Measurements from ENCODE around the gene NDUFB4. TPM values are rescaled to one million over a fixed set of nuclear protein-coding genes. Genes with fewer than 3 reads are reported as not detected.

NDUFB4 gene
- total RNA-seq, 1 experiment from 2014 or later = 161 TPM

GRCh38 chr3:120604382-120604781 lies 8.2 kb downstream of the NDUFB4 start (continued):
- no peak for TF ChIP-seq REST (IDR thresholded peaks at IDR 0.05; ENCODE audit: low read depth)
- no peak for TF ChIP-seq CTCF (IDR thresholded peaks at IDR 0.05 in 2 of 3, conservative IDR thresholded peaks at IDR 0.05 in 1 of 3; ENCODE audit: borderline replicate concordance in 1 of 3, insufficient read depth in 1 of 3, low read depth in 2 of 3, low read length in 2 of 3)

GRCh38 chr3:120604784-120605183 lies 8.6 kb downstream of the NDUFB4 start:
- no TSS peak for BruUV-seq (replicated peaks)
- no peaks in the 10 kb centered on the region for H3K9me2 ChIP-seq (ENCODE audit: insufficient read depth)
- POLR2A ChIA-PET = interaction anchor here (1.0 kb wide), 1 partner anchor 9 kb away, joined by 4 read pairs; the partner anchor contains the start of gene NDUFB4
- intact Hi-C loops (cut with micrococcal nuclease) = no loop called here
- H3K4me3 ChIP-seq (replicated peaks in 1 of 2; ENCODE audit: low read depth in 1 of 2, low read length in 2 of 2) = no peak overlapping the region
- TF ChIP-seq EZH2 (IDR thresholded peaks at IDR 0.05) = no peak
- TF ChIP-seq ZNF274 (IDR thresholded peaks at IDR 0.05; ENCODE audit: low read depth, low read length) = no peak
- no peak for TF ChIP-seq YY1 (IDR thresholded peaks at IDR 0.05; ENCODE audit: extremely low read depth, insufficient replicate concordance, low read depth, low read length)
- TF ChIP-seq CEBPB (IDR thresholded peaks at IDR 0.05; ENCODE audit: low read depth) = no peak
- no peak for TF ChIP-seq REST (IDR thresholded peaks at IDR 0.05; ENCODE audit: low read depth)
- no peak for TF ChIP-seq ATF3 (IDR thresholded peaks at IDR 0.05)
- no peak for TF ChIP-seq SIN3A (IDR thresholded peaks at IDR 0.05; ENCODE audit: low read depth)
- TF ChIP-seq SRF (IDR thresholded peaks at IDR 0.05; ENCODE audit: low read depth) = no peak
- no peak for TF ChIP-seq TCF7L2 (IDR thresholded peaks at IDR 0.05; ENCODE audit: borderline replicate concordance, extremely low read depth, insufficient read depth, insufficient read length)
- no peak for TF ChIP-seq EGR1 (IDR thresholded peaks at IDR 0.05; ENCODE audit: low read depth)
- H3K9ac ChIP-seq (ENCODE audit: low read length) = no peak overlapping the region
- CTCF ChIA-PET = interaction anchor here (1.1 to 1.8 kb wide), 3 partner anchors 9 to 190 kb away, joined by 3 to 4 read pairs (median 3); partner anchors contain the start of gene NDUFB4
- H3K36me3 ChIP-seq (ENCODE audit: control insufficient read depth in 1 of 2, insufficient read depth in 2 of 2, low read length in 2 of 2) = peaks cover 6 to 13% of the 10 kb centered on the region in 2 experiments; a peak in 3 of 4 replicates
- H2AFZ ChIP-seq (ENCODE audit: low read depth, low read length, poor library complexity, severe bottlenecking) = no peak overlapping the region
- H3K27me3 ChIP-seq (ENCODE audit: insufficient read depth, low read length) = no peaks in the 10 kb centered on the region
- H3K4me2 ChIP-seq (ENCODE audit: low read length) = no peak overlapping the region
- DNase-seq (ENCODE audit: low read depth, low spot score) (no peak), ATAC-seq (peak; percentile 53; the same call in 1 of the 2 replicates)
- no peak overlapping the region for H3K27ac ChIP-seq (ENCODE audit: low read depth, low read length)
- H3K9me3 ChIP-seq (ENCODE audit: control insufficient read depth in 1 of 2, insufficient read depth in 1 of 2, low read depth in 1 of 2, low read length in 2 of 2) = no peaks in the 10 kb centered on the region
- peaks cover 12% of the 10 kb centered on the region for H3K79me2 ChIP-seq (ENCODE audit: insufficient read depth, low read length)
- no peaks in the 10 kb centered on the region for H4K20me1 ChIP-seq (ENCODE audit: insufficient read depth)
- H3K4me1 ChIP-seq (ENCODE audit: control insufficient read depth in 1 of 2, insufficient read depth in 2 of 2, low read length in 2 of 2) = no peaks in the 10 kb centered on the region
- RAD21 ChIA-PET (ENCODE audit: low non-redundant PET in 1 of 2, low total read pairs in 2 of 2, uncharacterized antibody in 2 of 2, unreplicated experiment in 2 of 2) = no interaction called here
